Hypothalamus (tissue), 51 donors: ENCODE measurements around the gene SLX9.
"Not testable (repeated sequence)": the region's sequence is repeated elsewhere in the genome, so short reads cannot be mapped to it uniquely, and the experiment has no call there.

ENCODE experiments used
- DNase-seq, 51 donors: peaks; one replicate each; lab custom pipeline; 2025; lab: John Stamatoyannopoulos, UW

Gene SLX9

GRCh38 chr21:44928500-44929241 is 11.2 kb upstream of the SLX9 start:
- not testable (repeated sequence) for DNase-seq

GRCh38 chr21:44929242-44929798 is 10.5 kb upstream of the SLX9 start:
- DNase-seq: no peak

DNA sequence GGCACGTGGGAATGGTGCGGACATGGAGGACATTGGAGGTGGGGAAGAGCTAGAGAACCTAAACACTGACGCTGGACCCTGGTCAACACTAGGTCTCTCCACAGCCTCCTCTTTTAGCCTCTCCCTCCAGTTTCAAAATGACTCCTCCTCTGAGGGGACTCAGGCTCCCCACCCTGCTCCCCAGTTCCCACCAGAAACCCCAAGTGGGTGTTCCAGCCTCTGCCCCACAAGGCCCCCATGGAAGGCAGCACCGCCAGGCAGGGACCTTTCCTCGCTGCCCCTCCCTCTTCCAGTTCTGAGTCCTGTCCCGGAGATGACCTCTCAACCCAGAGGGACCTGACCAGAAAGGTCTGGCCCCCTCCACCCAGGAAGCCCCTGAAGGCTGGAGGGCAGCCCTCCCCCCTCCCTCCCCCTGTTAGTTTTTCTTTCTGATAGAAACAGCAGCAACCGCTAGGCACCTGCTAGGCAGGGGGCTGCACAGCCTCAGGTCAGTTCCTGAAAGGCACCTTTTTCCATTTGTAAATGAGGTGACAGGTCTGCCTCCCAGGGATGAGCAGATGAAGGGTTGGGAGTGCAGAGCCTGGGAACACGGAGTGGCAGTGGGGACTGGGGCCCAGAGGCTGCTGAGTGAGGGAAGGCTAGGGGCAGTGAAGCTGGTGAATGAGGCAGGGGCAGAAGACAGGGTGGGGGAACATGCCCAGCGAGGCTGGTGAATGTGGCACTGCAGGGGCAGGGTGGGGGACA is 9.9 kb upstream of the SLX9 start:
- DNase-seq: no peak

DNA sequence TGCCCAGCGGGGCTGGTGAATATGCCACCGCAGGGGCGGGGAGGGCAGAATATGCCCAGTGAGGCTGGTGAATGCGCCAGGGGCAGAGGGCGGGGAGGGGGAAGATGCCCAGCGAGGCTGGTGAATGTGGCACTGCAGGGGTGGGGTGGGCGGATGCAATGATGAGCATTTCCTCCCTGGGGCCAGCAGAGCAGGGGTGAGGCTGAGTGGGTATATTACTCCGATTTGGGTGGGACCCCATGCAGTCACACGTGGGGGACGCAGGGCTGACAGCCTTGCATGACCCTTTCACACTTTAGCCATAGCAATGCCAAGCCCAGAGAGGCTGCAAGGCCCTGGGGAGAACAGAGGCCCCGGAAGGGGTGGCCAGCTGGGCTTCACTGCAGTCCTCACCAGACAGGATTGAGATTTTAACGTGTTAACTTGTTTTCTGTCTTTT is 9.3 kb upstream of the SLX9 start:
- no peak for DNase-seq

DNA sequence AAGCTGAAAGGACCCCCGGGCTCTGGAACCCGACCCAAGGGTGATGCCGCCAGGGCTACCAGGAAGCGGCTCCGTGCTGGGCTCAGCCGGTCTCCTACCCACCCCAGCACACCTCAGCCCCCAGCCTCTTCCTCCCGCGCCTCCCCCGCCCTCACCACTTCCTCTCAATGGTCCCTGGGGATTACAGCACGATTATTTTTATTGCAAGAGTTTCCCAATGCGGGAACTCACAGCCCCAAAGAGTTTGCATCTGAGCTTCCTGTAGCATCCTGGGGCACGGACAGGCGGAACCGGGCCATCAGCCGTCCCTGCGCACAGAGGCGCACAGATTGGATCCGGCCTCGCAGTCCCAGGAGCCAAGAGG is 8.7 kb upstream of the SLX9 start:
- DNase-seq: peak in 1 of 51 donors; percentile 21

DNA sequence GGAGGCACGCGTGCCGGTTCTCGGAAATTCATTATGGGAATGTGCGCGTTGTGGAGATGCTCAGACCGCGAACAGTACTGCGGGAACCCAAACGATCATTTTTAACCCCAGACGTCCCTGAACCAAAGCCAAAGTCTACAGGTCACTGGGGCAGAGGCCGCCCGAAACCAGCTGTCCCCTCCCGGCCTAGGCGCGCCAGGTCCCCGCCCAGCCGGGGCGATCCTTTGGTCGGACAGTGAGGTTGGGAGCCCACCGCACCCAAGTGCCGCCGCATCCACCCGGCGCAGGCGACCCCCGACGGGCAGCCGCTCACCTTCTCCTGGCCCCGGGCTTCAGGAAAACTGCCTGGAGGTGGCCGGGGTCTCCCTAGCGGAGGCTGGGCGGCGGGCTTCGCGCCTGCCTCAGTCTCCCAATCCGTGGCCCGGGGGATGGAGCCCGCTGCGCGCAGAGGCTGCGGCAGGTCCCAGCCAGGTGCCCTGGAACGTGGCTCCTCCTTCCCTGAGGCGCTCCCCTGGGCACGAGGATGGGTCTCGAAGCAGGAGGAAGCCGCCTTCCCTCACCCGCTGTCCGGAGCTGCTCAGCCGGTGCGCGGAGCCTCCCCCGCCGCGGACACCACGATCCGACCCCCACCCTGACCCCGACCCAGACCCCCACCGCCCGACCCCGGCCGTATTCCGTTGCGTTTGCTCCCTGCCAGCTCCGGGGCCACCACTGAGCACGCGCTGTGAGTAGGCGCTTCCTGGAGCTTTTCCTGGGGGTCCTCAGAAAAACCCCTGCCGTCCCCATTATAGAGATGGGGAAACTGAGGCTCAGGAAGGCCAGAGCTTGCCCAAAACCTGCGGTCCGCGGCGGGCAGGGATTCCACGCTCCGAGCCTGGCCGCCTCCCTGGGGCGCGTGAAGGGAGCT is 8.1 kb upstream of the SLX9 start:
- DNase-seq: no peak

DNA sequence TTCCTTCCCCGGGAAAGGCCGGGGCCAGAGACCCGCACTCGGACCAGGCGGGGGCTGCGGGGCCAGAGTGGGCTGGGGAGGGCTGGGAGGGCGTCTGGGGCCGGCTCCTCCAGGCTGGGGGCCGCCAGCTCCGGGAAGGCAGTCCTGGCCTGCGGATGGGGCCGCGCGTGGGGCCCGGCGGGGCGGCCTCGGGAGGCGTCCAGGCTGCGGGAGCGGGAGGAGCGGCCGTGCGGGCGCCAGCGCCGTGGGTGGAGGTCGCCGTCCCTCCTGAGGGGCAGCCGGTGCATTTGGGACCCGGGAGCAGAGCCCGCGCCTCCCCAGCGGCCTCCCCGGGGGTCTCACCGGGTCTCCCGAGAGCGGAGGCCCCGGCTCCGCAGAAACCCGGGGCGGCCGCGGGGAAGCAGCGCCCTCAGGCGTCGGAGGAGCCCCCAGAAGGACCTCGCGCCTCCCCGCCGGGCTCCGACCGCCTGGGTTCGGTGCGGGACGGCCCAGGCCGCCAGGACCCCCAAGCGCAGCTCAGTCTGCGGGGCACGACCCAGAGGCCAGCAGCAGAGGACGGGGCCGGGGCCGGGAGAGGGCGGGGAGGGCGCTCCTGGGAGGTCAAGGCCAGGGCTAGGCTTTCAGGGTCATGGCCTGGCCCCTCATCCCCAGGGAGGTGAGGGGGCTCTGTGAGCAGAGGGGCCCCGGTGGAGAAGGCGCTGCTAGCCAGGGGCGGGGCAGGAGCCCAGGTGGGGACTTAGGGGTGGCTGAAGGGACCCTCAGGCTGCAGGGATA is 7.2 kb upstream of the SLX9 start:
- DNase-seq: peak in 2 of 51 donors; percentile 35 to 38

- no peak for DNase-seq
Measured at GRCh38 chr21:44933199-44933917, 6.5 kb upstream of the SLX9 start.

GRCh38 chr21:44933918-44934260 is 5.9 kb upstream of the SLX9 start:
- no peak for DNase-seq

- DNase-seq: no peak
Measured at GRCh38 chr21:44934276-44934675, 5.6 kb upstream of the SLX9 start.

GRCh38 chr21:44934797-44935532 is 4.9 kb upstream of the SLX9 start:
- DNase-seq: no peak

DNA sequence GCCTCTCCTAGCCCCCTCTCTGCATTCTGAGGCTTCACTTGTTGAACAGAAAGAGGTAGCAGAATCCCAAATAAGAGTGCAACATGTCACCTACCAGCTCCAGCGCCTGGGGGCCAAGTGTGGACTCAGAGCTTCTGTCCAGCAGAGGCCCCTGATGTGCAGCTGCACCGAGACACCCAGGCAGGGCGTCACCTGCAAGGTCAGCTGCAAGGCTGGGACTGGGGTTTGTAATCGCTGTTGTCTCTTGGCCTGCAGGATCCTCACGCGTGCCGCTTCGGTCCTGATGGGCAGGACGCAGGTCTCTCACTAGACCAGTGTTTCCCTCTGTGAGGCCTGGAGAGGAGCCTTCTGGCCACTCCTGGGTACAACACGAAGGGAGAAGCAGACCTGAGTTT is 4.3 kb upstream of the SLX9 start:
- no peak for DNase-seq

DNA sequence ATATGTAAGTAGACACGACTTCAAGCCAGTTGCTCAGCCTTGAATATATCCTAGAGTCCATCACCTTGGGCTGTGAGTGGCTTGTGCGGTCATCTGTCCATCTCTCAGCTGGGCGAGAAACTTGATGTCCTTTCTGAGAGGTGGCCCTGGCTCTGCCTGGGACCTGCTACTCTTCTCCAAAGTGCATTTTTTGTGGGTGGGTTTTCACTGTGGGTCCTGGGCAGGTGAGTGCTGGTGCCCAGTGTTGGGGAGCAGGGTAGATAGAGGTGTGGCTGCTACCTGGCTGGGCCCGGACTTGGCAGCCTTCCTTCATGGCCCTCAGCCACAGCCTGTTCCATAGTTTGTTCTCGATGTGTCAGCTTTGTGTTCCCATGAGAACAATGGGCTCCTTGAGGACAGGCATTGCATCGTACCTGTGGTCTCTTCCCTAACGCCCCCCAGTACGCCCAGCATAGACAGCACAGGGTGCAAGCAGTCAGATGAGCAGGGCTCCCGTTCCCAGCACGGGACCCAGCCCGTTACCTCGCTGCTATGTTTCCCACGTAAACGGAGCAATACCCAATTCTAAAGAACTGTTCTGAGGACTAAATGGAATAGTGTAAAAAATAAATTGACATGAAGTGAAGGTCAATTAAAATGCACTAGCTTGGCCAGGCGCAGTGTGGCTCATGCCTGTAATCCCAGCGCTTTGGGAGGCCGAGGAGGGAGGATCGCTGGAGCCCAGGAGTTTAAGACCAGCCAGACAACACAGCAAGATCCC is 877 bp upstream of the SLX9 start:
- no peak for DNase-seq

DNA sequence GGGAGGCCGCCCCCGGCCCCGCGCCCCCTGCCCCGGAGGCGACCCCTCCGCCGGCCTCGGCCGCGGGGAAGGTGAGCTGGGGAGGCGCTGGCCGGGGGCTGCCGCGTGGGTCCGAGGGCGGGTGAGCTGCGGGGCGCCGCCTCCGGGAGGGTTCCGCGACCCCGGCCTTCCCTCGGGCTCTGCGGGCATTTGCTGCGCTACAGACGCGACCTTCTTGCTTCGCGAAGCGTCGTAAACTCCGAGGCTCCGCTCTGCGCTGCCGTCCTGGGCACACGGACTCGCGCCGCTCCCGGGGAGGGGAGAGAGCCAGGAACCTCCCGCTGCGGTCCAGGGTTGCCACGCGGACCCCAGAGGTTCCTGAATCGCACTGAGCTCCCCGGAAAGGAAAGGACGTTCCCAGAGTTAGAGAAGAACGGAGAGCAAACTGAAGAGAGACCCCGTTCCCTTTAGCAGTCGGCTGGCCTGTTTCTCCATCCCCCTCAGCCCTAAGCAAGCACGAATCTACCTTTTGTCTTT is 345 bp downstream of the SLX9 start:
- no peak for DNase-seq

- no peak for DNase-seq
Measured at GRCh38 chr21:44941567-44941966, 1.7 kb downstream of the SLX9 start.

DNA sequence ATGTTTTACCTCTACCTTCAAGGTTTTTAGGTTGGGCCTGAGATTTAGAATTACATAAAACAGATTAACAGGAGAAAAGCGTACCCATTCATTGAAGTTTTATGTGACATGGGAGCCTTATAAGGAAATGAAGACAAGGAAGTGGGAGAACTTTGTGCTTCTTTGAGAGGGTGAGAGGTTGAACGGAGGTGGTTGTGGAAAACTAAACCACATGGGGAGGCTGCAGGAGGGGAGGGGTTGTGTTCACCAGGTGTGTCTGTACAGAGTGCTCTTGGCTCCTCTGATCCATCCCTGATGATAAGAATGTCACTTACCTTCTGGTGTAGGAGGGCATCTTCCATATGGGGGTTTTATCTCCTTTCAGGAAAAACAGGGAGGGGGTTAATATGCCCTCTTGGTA is 2.7 kb downstream of the SLX9 start:
- no peak for DNase-seq

DNA sequence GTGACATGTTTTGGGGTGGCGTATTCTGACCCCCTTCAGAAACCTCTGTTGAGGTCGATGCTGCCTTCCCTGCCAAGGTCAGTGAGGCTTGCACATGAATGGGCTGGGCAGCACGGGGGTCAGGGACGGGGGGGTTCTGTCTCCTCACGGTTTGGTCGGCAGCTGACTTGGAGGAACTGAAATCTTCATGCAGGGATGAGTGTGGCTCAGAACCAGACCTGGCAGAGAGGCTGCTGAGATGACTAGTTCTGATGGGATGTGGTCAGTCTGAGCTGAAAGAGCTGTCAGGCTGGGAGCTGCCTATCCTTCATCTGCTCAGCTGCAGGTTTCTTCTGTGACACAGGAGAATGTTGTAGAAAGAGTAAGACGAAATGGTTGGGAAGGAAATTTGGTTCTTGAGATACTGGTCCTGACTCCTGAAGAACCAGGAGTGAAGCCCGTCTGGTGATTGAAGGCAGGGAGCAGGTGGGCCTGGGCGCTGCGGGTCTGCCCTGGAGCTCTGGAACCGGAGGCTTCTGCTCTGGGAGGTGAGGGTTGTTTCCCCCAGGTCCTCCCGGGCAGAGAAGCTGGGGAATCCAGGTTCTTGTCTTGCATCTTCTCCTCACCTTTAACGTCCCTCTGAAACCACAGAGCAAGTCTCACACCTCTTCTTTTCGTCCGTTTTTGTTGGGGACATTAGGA is 3.3 kb downstream of the SLX9 start:
- DNase-seq: no peak
